ENCODE data around the gene SHISA7.

DNA sequence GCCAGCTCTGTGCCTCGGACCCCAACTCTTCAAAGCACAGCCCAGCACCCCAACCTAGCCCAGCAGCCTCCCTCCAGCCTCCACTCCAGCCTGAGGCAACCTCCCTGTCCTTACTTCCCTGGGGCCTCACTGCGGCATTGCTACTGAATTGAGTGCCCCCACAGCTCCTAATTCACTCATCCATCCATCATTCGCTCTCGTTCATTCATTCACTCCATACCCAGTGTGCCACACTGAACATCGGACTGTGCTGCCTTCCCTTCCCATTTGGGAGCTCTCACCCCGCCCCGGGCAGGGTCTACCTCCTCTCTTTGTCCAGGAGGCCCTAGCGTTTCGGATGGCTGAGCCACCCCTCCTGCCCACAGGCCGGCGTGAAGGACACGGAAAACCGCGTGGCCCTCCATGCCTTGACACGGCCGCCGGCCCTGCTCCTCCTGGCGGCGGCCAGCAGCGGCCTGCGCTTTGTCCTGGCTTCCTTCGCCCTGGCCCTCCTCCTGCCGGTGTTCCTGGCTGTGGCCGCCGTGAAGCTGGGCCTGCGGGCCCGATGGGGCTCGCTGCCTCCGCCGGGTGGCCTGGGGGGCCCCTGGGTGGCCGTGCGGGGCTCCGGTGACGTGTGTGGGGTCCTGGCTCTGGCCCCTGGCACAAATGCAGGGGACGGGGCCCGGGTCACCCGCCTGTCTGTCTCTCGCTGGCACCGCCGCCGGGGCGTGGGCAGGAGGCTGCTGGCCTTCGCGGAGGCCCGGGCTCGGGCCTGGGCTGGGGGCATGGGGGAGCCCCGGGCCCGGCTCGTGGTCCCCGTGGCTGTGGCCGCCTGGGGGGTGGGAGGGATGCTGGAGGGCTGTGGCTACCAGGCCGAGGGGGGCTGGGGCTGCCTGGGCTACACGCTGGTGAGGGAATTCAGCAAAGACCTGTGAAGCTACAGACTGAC is 43.2 kb upstream of the SHISA7 start:
- TF ChIP-seq, protein P1, sequence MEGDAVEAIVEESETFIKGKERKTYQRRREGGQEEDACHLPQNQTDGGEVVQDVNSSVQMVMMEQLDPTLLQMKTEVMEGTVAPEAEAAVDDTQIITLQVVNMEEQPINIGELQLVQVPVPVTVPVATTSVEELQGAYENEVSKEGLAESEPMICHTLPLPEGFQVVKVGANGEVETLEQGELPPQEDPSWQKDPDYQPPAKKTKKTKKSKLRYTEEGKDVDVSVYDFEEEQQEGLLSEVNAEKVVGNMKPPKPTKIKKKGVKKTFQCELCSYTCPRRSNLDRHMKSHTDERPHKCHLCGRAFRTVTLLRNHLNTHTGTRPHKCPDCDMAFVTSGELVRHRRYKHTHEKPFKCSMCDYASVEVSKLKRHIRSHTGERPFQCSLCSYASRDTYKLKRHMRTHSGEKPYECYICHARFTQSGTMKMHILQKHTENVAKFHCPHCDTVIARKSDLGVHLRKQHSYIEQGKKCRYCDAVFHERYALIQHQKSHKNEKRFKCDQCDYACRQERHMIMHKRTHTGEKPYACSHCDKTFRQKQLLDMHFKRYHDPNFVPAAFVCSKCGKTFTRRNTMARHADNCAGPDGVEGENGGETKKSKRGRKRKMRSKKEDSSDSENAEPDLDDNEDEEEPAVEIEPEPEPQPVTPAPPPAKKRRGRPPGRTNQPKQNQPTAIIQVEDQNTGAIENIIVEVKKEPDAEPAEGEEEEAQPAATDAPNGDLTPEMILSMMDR (IDR thresholded peaks at IDR 0.05) = peak in 10 of 12 donors; percentile 8 to 45 (median 24)
- TF ChIP-seq POLR2A (IDR thresholded peaks at IDR 0.05) = no peak

All from heart left ventricle (tissue), 13 donors.